Activated gamma-delta T cell treated with Interleukin-2 at 50 U/mL for 16 hours (primary cell): ENCODE results near the gene ACTR3C.
A peak's percentile ranks its signal among the peaks of the same experiment; 100 is the strongest.
"Not testable (repeated sequence)": the region's sequence is repeated elsewhere in the genome, so short reads cannot be mapped to it uniquely, and the experiment has no call there.

Experiments
- DNase-seq: peaks from one replicate; pipeline ENCODE4 v3.0.0-alpha.2; 2020

Gene ACTR3C

DNA sequence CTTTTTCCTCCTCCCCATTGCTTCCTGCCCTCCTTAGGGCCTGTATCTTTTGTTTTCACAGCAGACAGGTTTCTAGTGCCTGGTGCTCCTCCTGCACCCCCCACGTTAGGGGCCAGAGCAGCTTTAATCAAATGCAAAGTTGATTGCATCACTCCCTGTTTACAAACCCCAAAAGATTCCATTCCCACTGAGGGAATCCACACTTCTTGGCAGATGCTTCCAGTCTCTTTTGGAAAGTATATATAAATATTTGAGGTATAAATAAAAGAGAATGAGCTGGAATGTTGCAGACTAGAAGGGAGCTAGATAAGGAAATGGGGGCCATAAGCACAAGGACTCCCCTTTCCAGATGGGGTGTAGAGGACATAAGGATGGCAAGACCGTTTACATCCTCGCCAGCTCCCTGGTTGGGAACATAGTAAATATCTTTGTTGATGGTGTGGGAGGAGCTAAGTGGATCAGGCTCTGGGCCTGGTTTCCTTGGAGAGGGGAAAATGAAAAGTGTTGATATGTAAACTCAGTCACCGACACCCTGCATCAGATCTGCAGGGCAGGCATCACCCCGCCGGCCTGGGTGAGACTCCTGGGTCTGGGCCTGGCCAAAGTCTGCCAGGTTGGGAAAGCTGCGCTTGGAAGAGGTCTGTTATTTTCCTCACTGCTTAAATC is 11.9 kb upstream of the ACTR3C start:
- no peak for DNase-seq

- no peak for DNase-seq
These were observed 10.8 kb upstream of the ACTR3C start for GRCh38 chr7:150334108-150334507.

DNA sequence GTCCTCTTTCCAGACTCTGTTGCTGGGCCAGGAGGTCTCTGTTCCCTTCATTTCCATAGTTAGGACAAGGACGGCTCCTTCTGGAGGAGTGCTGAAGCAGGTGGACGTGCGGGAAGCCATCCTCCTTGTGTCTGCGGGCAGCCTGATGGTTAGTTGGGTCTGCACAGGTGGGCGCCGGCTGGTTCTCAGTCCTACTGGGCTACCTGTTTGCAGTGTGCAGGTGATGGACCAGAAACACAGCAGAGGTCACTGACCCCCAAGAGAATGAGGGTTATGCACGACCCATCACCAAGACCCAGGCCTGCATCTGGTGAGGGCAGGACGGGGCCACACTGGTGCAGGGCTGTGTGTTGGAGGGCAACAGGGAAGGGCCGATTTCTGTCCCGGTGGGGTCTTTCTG is 10.3 kb upstream of the ACTR3C start:
- no peak for DNase-seq

- no peak for DNase-seq
These were observed 9.7 kb upstream of the ACTR3C start for GRCh38 chr7:150332852-150333635.

GRCh38 chr7:150330211-150330885 is 7.0 kb upstream of the ACTR3C start:
- no peak for DNase-seq

- DNase-seq: no peak
These were observed 6.2 kb upstream of the ACTR3C start for GRCh38 chr7:150329331-150330120.

DNA sequence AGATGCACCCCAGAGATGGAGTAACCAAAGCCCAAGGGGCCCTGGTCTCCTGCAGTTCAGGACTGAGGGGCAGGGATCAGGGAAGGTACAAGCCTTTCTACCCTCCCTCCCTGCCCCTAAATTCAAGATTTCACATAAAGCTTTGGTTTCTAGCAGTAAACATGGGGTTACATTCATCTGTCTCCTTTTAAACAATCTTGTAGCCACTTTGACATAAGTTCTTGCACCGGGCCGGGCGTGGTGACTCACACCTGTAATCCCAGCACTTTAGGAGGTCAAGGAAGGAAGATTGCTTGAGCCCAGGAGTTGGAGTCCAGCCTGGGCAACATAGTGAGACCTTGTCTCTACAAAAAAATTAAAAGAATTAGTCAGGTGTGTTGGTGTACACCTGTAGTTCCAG is 4.0 kb upstream of the ACTR3C start:
- DNase-seq: no peak

DNA sequence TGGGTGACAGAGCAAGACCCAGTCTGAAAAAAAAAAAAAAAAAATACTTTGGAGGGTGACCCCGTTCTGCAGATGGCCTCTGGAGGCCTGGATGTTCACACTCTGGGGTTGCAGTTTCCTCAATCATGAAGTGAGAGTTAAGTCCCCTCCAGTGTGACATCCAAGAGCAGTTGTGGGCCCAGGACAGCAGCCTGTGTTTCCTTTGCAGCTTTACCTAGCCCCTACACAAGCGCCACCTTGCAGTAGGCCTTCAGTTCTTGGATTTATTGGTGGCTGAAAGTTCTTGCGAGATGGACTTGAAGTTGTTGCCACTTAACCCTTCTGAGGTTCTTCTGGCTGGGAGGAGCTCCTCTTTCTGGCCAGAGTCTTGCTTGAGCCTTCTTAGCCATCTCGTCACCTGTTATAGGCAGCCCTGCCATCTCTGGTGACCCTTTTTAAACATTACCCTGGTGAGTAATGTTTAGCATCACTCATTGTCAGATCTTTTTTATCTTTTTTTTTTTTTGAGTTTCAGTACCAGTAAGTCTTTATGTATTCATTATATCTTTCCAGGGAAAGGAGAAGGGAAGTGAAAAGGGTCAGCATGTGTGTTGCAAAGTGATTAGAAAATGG is 3.4 kb upstream of the ACTR3C start:
- DNase-seq: no peak

DNA sequence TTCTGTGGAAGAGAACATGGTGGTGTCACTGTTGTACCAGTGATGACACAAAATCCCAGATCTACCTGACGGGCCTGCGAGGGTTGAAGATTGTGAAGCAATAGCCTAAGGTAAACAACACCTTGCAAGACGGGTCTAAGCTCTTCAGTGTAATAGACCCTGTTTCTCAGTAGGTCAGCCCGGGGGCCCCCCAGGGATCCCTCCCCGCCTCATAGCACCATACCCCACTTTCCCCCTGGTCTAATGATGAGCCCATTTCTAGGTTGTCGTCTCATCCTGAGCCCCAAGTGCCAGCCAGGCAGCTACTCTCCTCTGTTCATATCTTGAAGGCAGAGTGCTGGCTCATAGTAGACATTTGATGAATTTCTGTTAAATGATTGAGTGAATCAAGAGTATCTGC is 2.6 kb upstream of the ACTR3C start:
- no peak for DNase-seq

DNA sequence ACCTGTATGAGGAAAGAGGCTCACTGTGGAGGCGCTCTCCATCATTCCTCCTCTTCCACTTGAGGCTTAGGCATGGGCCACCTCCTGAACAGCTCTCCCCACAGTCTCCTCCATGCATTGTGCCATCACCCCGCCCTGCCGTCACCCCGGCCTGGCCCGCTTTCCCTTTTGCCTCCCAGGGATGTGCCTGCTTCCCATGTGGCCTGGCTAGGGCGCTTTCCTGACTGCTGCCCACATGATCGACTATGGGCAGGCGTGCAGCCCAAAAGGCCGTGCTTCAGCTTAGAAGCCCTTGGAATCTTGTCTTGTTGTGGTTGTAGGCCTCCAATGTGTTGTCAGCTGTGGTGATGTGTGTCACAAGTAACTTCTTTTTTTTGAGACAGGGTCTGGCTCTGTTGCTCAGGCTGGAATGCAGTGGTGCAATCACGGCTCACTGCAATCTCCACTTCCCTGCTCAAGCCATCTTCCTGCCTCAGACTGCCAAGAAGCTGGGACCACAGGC is 1.8 kb upstream of the ACTR3C start:
- DNase-seq: no peak

GRCh38 chr7:150324373-150324961 is 1.1 kb upstream of the ACTR3C start:
- no peak for DNase-seq

- DNase-seq: no peak
These were observed 482 bp upstream of the ACTR3C start for GRCh38 chr7:150323682-150324372.

- DNase-seq: peak; percentile 48
These were observed 1.1 kb downstream of the ACTR3C start for GRCh38 chr7:150322114-150322832.

- no peak for DNase-seq
These were observed 1.6 kb downstream of the ACTR3C start for GRCh38 chr7:150321788-150322113.

- DNase-seq: no peak
These were observed 5.4 kb downstream of the ACTR3C start for GRCh38 chr7:150317748-150318444.

DNA sequence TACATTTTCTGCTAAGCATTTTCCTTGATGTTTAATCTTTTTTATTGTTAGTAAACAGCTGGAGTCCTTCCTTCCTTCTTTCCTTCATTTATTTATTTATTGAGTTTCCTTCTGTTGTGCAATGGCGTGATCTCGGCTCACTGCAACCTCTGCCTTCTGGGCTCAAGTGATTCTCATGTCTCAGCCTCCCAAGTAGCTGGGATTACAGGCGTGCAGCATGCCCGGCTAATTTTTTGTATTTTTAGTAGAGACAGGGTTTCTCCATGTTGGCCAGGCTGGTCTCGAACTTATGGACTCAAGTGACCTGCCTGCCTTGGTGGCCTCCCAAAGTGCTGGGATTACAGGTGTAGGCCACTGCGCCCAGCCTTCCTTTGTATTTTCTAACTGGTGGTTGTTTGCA is 6.4 kb downstream of the ACTR3C start:
- not testable (repeated sequence) for DNase-seq

- DNase-seq: no peak
These were observed 8.6 kb downstream of the ACTR3C start for GRCh38 chr7:150314639-150315239.

- no peak for DNase-seq
These were observed 9.5 kb downstream of the ACTR3C start for GRCh38 chr7:150313870-150314269.

- DNase-seq: no peak
These were observed 10.0 kb downstream of the ACTR3C start for GRCh38 chr7:150313367-150313809.
